ENCODE data around the gene KLHL29. TPM values are rescaled to one million over a fixed set of nuclear protein-coding genes. Genes with fewer than 3 reads are reported as not detected.

The KLHL29 gene
- total RNA-seq, 1 experiment from 2014 or later, result 43.1 TPM

DNA sequence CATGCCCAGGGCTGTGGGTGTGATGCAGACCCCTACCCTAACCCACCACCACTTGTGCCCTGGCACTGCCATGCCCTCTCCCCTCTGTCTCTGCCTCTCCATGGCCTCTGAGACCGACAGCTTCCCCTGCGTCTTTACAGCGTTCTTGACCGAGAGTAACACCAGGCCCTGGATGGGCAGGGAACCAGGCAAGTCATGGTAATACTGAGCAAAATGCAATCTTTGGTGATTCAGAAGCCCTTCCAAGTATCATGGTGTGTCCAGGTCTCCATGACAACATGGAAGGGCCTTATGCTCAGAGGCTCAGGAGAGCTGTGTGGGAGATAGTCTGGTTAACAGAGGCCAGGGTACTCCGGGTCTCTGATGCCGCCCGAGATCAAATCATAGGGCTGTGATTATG lies 176.1 kb downstream of the KLHL29 start:
- no peak for DNase-seq (ENCODE audit: unreplicated experiment)
- ChIA-PET CTCF (no interaction called here), POLR2A (no interaction called here)
- H3K36me3 Mint-ChIP-seq (ENCODE audit: insufficient read depth, unreplicated experiment), result peaks cover 6% of the 10 kb centered on the region
- peaks cover 16% of the 10 kb centered on the region for H3K4me1 Mint-ChIP-seq (ENCODE audit: insufficient read depth, unreplicated experiment)
- intact Hi-C loops (cut with micrococcal nuclease), result loop anchor here (10.0 kb wide), 2 partner anchors 176 to 876 kb away; partner anchors contain the start of gene KLHL29
- H3K9me3 Mint-ChIP-seq (ENCODE audit: unreplicated experiment), result no peaks in the 10 kb centered on the region
- no peak overlapping the region for H3K27ac Mint-ChIP-seq (ENCODE audit: low read depth, unreplicated experiment)
- H3K4me3 Mint-ChIP-seq (ENCODE audit: unreplicated experiment), result no peak overlapping the region
- TF ChIP-seq, protein P1, sequence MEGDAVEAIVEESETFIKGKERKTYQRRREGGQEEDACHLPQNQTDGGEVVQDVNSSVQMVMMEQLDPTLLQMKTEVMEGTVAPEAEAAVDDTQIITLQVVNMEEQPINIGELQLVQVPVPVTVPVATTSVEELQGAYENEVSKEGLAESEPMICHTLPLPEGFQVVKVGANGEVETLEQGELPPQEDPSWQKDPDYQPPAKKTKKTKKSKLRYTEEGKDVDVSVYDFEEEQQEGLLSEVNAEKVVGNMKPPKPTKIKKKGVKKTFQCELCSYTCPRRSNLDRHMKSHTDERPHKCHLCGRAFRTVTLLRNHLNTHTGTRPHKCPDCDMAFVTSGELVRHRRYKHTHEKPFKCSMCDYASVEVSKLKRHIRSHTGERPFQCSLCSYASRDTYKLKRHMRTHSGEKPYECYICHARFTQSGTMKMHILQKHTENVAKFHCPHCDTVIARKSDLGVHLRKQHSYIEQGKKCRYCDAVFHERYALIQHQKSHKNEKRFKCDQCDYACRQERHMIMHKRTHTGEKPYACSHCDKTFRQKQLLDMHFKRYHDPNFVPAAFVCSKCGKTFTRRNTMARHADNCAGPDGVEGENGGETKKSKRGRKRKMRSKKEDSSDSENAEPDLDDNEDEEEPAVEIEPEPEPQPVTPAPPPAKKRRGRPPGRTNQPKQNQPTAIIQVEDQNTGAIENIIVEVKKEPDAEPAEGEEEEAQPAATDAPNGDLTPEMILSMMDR (IDR thresholded peaks at IDR 0.05; ENCODE audit: unreplicated experiment), result no peak
- H3K27me3 Mint-ChIP-seq (ENCODE audit: insufficient read depth, unreplicated experiment), result no peaks in the 10 kb centered on the region
- no TSS peak for BruUV-seq (replicated peaks)

DNA sequence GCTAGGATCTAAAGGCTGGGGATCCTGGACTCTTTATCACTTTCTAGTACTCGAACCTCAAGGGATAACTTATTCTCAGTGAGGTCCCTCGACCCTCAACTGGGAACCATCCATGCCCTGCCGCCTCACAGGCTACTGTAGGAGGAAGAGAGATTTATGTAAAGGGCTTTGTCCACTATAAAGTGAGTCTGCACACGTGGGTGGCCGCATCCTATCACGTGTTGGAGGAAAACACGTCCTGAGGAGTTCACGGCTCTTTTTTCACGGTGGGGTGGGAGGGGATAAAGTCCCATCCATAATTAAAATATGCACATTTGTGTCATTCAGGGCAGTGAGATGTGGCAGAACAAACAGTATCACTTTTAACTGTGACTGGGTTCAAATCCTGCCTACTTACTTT lies 176.6 kb downstream of the KLHL29 start:
- peaks cover 5% of the 10 kb centered on the region for H3K36me3 Mint-ChIP-seq (ENCODE audit: insufficient read depth, unreplicated experiment)
- no peak overlapping the region for H3K4me3 Mint-ChIP-seq (ENCODE audit: unreplicated experiment)
- POLR2A ChIA-PET, result no interaction called here
- BruUV-seq (replicated peaks), result no TSS peak
- no peaks in the 10 kb centered on the region for H3K9me3 Mint-ChIP-seq (ENCODE audit: unreplicated experiment)
- no peak overlapping the region for H3K27ac Mint-ChIP-seq (ENCODE audit: low read depth, unreplicated experiment)
- CTCF ChIA-PET, result no interaction called here
- H3K4me1 Mint-ChIP-seq (ENCODE audit: insufficient read depth, unreplicated experiment), result peaks cover 16% of the 10 kb centered on the region
- intact Hi-C loops (cut with micrococcal nuclease), result loop anchor here (10.0 kb wide), 2 partner anchors 177 to 877 kb away; partner anchors contain the start of gene KLHL29
- no peak for DNase-seq (ENCODE audit: unreplicated experiment)
- H3K27me3 Mint-ChIP-seq (ENCODE audit: insufficient read depth, unreplicated experiment), result no peaks in the 10 kb centered on the region
- TF ChIP-seq, protein P1 (IDR thresholded peaks at IDR 0.05; ENCODE audit: unreplicated experiment), result no peak

DNA sequence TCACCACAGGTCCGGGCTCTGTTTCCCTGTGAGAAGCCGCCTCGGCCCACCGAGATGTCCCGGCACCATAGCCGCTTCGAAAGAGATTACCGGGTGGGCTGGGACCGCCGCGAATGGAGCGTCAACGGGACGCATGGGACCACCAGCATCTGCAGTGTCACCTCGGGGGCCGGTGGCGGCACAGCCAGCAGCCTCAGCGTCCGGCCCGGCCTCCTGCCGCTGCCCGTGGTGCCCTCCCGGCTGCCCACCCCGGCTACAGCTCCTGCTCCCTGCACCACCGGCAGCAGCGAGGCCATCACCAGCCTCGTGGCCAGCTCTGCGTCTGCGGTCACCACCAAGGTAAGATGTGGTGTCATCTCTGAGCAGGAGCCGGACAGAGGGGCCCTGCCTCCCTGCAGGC lies 177.2 kb downstream of the KLHL29 start:
- no peaks in the 10 kb centered on the region for H3K9me3 Mint-ChIP-seq (ENCODE audit: unreplicated experiment)
- no peak for DNase-seq (ENCODE audit: unreplicated experiment)
- no peak overlapping the region for H3K4me3 Mint-ChIP-seq (ENCODE audit: unreplicated experiment)
- peaks cover 5% of the 10 kb centered on the region for H3K36me3 Mint-ChIP-seq (ENCODE audit: insufficient read depth, unreplicated experiment)
- POLR2A ChIA-PET, result no interaction called here
- H3K4me1 Mint-ChIP-seq (ENCODE audit: insufficient read depth, unreplicated experiment), result peaks cover 16% of the 10 kb centered on the region
- H3K27me3 Mint-ChIP-seq (ENCODE audit: insufficient read depth, unreplicated experiment), result no peaks in the 10 kb centered on the region
- CTCF ChIA-PET, result no interaction called here
- H3K27ac Mint-ChIP-seq (ENCODE audit: low read depth, unreplicated experiment), result no peak overlapping the region
- BruUV-seq (replicated peaks), result no TSS peak
- intact Hi-C loops (cut with micrococcal nuclease), result loop anchor here (10.0 kb wide), 2 partner anchors 177 to 877 kb away; partner anchors contain the start of gene KLHL29
- TF ChIP-seq, protein P1 (IDR thresholded peaks at IDR 0.05; ENCODE audit: unreplicated experiment), result no peak

DNA sequence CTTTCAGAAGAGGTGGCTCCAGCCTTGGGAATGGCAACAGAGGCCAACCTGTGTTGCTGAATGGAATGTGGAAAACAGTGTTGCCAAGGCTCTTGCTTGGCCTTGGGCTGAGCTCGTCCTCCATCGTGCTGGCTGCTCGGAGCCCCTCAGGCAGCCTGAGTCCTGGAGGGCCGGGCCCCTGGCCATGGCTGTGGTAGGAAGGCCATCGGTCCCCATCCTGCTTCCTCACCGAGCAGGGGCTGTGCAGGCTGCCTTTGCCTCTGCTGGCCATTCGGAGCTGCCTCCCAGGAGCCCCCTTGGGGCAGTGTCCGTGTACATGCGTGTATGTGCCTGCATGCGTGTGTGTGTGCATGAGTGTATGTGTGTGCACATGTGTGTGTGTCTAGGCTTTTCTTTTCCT lies 178.2 kb downstream of the KLHL29 start:
- intact Hi-C loops (cut with micrococcal nuclease), result loop anchor here (10.0 kb wide), 2 partner anchors 178 to 878 kb away; partner anchors contain the start of gene KLHL29
- no TSS peak for BruUV-seq (replicated peaks)
- H3K27me3 Mint-ChIP-seq (ENCODE audit: insufficient read depth, unreplicated experiment), result no peaks in the 10 kb centered on the region
- ChIA-PET POLR2A (no interaction called here), CTCF (interaction anchor here (0.7 kb wide), 1 partner anchor 51 kb away, joined by 3 read pairs; no protein-coding TSS in a partner anchor)
- TF ChIP-seq, protein P1 (IDR thresholded peaks at IDR 0.05; ENCODE audit: unreplicated experiment), result no peak
- H3K27ac Mint-ChIP-seq (ENCODE audit: low read depth, unreplicated experiment), result peak overlapping the region; percentile 80
- H3K4me1 Mint-ChIP-seq (ENCODE audit: insufficient read depth, unreplicated experiment), result peaks cover 16% of the 10 kb centered on the region
- no peaks in the 10 kb centered on the region for H3K9me3 Mint-ChIP-seq (ENCODE audit: unreplicated experiment)
- DNase-seq (ENCODE audit: unreplicated experiment), result no peak
- peaks cover 5% of the 10 kb centered on the region for H3K36me3 Mint-ChIP-seq (ENCODE audit: insufficient read depth, unreplicated experiment)
- H3K4me3 Mint-ChIP-seq (ENCODE audit: unreplicated experiment), result no peak overlapping the region
